SK-N-MC (cell line): ENCODE data around the gene TBL1XR1.

Experiments used
- EZH2 ChIP-seq: fragments of 200-600 bp; sonication (generic); IDR thresholded peaks from one replicate; pipeline ENCODE4 v1.6.1; 2017; ENCODE audit warnings: antibody characterized with exemption
- POLR2AphosphoS5 ChIP-seq: IDR thresholded peaks from 2 replicates; pipeline ENCODE4 v1.6.1; 2012; ENCODE audit warnings: mild to moderate bottlenecking, low read depth, low read length, borderline replicate concordance

GRCh38 chr3:177045222-177045621 lies 152.1 kb downstream of the TBL1XR1 start:
- no peak for TF ChIP-seq POLR2AphosphoS5
- no peak for TF ChIP-seq EZH2
